SKM-1 (cell line): Measurements from ENCODE around the gene SLC41A3.

Experiments used
- DNase-seq: peaks from one replicate; lab custom pipeline; 2025; ENCODE audit not compliant: unreplicated experiment; lab: John Stamatoyannopoulos, UW

SLC41A3 gene

DNA sequence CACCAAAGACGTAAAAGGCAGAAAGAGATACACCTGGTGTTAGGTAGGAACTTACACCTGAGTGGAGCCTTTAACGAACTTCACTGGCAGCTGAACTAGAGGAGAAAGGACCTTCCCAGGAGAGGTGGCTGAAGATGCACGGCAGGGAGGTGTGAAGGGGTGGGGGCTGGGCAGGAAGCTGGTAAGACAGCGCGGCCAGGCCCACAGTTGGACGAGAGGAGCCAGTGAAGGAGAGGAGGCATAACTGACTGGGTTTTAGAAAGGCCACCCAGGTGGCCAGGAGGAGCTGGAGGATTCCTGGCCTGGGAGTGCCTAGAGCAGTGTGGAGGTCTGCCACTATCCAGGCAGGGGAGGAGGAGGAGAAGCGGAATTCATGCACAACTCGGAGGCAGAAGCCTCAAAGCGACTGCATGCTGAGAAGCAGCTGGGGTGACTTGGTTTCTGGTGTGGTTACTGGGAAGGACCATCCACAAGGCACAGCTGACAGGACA, 51.9 kb downstream of the SLC41A3 start:
- DNase-seq, result no peak

DNA sequence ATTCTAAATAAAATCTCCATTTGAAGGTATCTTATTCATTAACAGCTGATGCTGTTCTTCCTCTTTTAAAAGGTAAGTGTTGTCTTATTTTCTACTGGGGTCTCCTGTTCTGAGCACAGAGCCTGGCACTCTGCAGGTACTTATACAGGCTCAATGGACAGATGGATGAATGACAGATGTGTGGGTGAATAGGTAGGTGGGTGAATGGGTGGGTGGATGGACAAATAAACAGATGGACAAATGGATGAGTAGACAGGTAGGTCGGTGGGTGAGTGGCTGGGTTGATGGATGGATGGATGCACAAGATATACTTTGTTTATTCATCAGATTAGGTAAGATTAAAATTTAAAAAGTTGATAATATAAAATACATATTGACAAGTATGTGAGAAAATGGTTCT, 53.5 kb downstream of the SLC41A3 start:
- no peak for DNase-seq

DNA sequence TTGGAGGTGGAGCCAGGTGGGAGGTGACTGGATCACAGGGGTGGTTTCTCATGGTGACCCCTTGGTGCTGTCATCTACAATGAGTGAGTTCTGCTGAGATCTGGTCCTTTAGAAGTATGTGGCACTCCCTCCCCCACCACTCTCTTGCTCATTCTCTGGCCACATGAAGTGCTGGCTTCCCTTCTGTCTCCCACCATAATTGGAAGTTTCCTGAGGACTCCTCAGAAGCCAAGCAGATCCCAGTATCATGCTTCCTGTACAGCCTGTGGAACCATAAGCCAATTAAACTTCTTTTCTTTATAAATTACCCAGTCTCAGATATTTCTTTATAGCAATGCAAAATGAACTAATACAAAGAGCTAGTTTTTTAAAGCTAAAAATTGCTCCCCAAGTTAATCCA, 54.7 kb downstream of the SLC41A3 start:
- no peak for DNase-seq

DNA sequence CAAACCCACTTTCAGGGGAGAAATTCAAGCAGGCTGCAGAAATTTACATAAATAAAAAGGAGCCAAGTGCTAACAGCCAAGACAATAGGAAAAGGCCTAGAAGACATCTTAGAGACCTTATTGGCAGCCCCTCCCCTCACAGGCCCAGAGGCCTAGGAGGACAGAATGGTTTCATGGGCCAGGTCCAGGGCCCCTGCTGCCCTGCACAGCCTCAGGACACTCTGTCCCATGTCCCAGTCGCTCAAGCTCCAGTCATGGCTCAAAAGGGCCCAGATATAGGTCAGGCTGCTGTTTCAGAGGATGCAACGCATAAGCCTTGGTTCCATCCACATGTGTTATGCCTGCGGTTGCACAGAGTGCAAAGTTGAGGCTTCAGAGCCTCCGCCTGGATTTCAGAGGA, 55.8 kb downstream of the SLC41A3 start:
- DNase-seq, result no peak

- no peak for DNase-seq
These were observed 57.2 kb downstream of the SLC41A3 start for GRCh38 chr3:126026761-126027160.

- no peak for DNase-seq
These were observed 57.6 kb downstream of the SLC41A3 start for GRCh38 chr3:126026277-126026751.

- DNase-seq, result no peak
These were observed 58.1 kb downstream of the SLC41A3 start for GRCh38 chr3:126025862-126026261.

GRCh38 chr3:126025116-126025729, 58.7 kb downstream of the SLC41A3 start:
- DNase-seq, result no peak

- no peak for DNase-seq
These were observed 59.7 kb downstream of the SLC41A3 start for GRCh38 chr3:126024049-126024854.

DNA sequence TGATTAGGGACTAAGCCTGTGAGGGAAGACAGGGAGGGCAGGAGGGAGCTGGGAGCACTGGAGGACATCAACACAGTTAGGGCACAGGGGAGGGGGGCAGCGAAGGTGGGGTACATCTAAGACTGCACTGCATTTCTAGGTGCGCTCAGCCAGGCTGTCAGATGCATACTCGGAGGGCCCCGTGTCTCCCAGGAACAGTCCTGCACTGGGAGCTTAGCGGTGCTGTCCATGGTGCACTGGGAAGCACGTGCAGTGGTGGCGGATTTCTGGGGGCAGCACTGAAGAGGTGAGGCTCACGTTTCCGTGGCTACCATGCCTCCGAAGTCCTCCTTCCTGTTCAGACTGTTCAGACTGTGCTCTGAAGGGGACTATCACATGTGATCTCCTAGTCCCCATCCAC, 60.5 kb downstream of the SLC41A3 start:
- DNase-seq, result no peak

- no peak for DNase-seq
These were observed 61.1 kb downstream of the SLC41A3 start for GRCh38 chr3:126022741-126023359.

- DNase-seq, result no peak
These were observed 62.2 kb downstream of the SLC41A3 start for GRCh38 chr3:126021702-126022101.

- DNase-seq, result no peak
These were observed 62.7 kb downstream of the SLC41A3 start for GRCh38 chr3:126021224-126021623.

DNA sequence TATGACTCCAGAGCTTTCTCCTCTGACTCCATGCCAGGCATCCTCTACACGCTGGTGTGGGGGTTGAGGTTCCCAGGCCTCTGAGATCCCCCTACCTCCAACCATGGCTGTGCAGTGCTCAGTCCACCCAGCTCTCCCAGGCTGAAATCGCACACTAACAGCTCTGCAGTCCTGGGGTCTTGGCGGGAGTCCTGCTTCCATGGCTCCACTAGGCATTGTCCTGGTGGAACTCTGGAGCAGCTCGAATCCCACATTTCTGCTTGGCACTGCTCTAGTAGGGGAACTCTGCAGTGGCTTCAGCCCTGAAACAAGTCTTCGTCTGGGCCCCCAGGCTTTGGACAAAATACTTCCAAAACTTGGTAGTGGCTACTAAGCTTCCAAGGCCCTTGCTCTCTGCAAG, 64.2 kb downstream of the SLC41A3 start:
- DNase-seq, result no peak

- DNase-seq, result no peak
These were observed 64.9 kb downstream of the SLC41A3 start for GRCh38 chr3:126018995-126019394.

GRCh38 chr3:126018545-126018944, 65.4 kb downstream of the SLC41A3 start:
- DNase-seq, result no peak

DNA sequence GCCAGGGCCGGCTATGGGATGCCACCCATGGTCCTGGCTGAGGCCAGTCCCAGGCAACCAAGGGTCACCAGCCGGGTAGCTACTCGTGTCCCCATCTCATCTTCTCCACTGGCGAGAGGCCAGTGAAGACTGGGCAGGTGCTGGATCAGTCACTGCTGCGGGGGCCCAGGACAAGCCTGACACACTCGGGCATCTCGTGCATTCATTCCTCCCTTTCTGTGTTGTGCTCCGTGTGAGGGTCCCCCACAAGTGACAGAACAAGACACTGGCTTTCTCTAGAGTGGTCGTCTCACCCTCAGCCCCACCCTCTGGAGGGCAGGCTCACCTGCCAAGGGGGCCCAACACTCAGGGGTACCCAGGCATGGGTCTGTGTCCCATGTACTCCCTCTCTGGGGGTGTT, 66.6 kb downstream of the SLC41A3 start:
- no peak for DNase-seq

DNA sequence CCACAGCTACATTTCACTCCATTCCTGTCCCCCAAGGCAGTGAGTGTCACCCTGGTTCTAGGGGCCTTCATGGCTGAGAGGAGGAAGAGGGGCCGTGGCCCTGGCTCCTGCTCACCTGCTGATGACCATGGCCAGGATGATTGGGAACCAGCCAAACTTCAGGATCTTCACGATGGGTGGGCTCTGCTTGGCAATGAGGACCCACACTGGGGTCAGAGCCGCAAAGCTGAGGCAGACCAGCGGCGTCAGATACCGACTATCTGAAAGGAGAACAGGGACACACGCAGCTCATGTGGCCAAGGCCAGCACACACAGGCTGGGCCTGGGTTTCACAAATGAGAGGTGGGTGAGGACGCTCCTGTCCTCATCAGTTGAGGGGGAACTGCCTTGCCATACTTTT, 67.3 kb downstream of the SLC41A3 start:
- DNase-seq, result no peak

DNA sequence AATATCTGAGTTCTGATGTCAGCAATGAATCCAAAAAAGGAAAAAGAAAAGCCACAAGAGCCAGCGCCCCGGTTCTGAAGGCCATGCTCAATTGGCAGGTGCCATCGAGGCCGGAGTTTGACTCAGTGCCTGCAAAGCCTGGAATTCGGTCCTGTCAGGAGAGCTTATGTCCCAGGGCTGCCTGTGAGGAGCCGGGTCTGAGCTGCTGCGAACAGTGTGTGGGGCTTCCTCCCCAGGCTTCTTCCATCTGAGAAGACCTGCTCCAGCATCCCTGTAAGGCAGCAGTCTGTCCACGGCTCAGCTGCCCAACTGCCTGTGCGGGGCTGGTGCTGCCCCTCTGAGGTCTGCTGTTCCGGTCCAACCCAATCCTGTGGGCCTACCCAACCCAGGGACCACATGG, 68.8 kb downstream of the SLC41A3 start:
- no peak for DNase-seq

- no peak for DNase-seq
These were observed 69.7 kb downstream of the SLC41A3 start for GRCh38 chr3:126014252-126014651.

DNA sequence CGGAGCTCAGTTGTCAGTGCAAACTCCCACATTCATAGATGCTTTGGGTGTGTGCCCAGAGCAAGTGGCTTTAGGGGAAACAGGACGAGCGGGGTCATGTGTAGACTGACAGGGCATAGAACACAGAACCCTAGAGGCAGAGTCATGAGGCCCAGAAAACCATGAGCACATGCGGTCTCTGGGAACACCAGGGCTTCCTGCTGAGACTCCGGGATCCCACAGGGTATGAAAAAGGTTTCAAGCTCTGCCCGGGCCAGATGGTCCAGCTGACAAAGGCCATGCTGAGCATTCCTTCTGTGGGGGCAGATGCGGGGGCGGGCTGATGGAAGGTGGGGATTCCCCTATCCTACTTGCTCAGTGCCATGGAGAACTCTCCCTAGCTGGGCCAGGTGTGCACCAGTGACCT, 70.2 kb downstream of the SLC41A3 start:
- no peak for DNase-seq

DNA sequence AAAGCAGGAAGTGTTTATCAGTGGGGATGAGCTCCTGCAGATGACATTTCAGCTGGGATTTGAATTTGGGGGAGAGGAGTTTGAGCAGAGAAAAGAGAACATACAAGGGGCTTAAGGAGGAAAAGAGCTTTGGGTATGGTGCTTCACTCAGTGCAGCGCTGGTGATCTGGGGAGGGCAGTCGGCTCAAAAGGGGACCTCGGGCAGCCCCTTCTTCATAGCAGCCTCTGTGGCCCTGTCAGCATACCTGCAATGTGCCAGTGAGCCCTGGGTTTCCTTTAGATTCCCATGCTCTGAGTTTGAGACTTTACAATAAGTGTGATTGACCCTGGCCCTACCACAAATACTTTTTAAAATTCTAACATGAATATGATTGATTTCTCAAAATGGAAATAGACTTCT, 74.7 kb downstream of the SLC41A3 start:
- no peak for DNase-seq
